ENCODE measurements around the gene DOCK3. TPM values are rescaled to one million over a fixed set of nuclear protein-coding genes. Genes with fewer than 3 reads are reported as not detected.
A peak's percentile ranks its signal among the peaks of the same experiment; 100 is the strongest.

The DOCK3 gene
- total RNA-seq, 1 experiment from 2014 or later: 0.14 TPM

GRCh38 chr3:51099794-51100535 is 425.2 kb downstream of the DOCK3 start:
- Mint-ChIP-seq H3K27ac (ENCODE audit: low read depth, unreplicated experiment) (no peak overlapping the region), H3K4me1 (ENCODE audit: insufficient read depth, unreplicated experiment) (no peaks in the 10 kb centered on the region), H3K9me3 (ENCODE audit: unreplicated experiment) (no peaks in the 10 kb centered on the region), H3K36me3 (ENCODE audit: insufficient read depth, unreplicated experiment) (no peaks in the 10 kb centered on the region), H3K27me3 (ENCODE audit: insufficient read depth, unreplicated experiment) (peaks cover 19% of the 10 kb centered on the region), H3K4me3 (ENCODE audit: unreplicated experiment) (no peak overlapping the region)
- ChIA-PET POLR2A (interaction anchor here (0.9 kb wide), 1 partner anchor 286 kb away, joined by 3 read pairs; the partner anchor contains the start of gene MANF), CTCF (interaction anchor here (0.6 to 7.8 kb wide), 52 partner anchors 9 to 698 kb away, joined by 3 to 170 read pairs (median 4); partner anchors contain the start of gene MAPKAPK3)
- TF ChIP-seq, protein P1, sequence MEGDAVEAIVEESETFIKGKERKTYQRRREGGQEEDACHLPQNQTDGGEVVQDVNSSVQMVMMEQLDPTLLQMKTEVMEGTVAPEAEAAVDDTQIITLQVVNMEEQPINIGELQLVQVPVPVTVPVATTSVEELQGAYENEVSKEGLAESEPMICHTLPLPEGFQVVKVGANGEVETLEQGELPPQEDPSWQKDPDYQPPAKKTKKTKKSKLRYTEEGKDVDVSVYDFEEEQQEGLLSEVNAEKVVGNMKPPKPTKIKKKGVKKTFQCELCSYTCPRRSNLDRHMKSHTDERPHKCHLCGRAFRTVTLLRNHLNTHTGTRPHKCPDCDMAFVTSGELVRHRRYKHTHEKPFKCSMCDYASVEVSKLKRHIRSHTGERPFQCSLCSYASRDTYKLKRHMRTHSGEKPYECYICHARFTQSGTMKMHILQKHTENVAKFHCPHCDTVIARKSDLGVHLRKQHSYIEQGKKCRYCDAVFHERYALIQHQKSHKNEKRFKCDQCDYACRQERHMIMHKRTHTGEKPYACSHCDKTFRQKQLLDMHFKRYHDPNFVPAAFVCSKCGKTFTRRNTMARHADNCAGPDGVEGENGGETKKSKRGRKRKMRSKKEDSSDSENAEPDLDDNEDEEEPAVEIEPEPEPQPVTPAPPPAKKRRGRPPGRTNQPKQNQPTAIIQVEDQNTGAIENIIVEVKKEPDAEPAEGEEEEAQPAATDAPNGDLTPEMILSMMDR (IDR thresholded peaks at IDR 0.05; ENCODE audit: unreplicated experiment): peak; percentile 65
- peak; percentile 73 for DNase-seq (ENCODE audit: unreplicated experiment)
- no TSS peak for BruUV-seq (replicated peaks)
- intact Hi-C loops (cut with micrococcal nuclease): loop anchor here (1.0 to 10.0 kb wide), 4 partner anchors 125 to 484 kb away; no protein-coding TSS in a partner anchor

DNA sequence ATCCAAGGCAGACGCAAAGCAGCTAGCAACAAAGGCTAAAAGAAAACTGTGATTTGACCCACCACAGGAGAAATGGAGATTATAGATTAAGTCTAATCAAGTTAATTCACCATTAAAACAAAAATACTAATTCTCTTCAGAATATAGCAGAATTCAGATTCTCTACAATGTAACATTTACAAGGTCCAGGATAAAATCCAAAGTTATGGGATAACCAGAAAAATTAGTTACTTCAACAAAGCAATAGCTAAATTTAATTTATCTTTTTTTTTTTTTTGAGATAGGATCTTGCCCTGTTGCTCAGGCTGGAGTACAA is 425.8 kb downstream of the DOCK3 start:
- BruUV-seq (replicated peaks): no TSS peak
- TF ChIP-seq, protein P1 (IDR thresholded peaks at IDR 0.05; ENCODE audit: unreplicated experiment): no peak
- DNase-seq (ENCODE audit: unreplicated experiment): no peak
- H3K27ac Mint-ChIP-seq (ENCODE audit: low read depth, unreplicated experiment): no peak overlapping the region
- H3K36me3 Mint-ChIP-seq (ENCODE audit: insufficient read depth, unreplicated experiment): no peaks in the 10 kb centered on the region
- intact Hi-C loops (cut with micrococcal nuclease): loop anchor here (1.0 to 10.0 kb wide), 4 partner anchors 126 to 484 kb away; no protein-coding TSS in a partner anchor
- POLR2A ChIA-PET: interaction anchor here (0.9 kb wide), 1 partner anchor 285 kb away, joined by 3 read pairs; the partner anchor contains the start of gene MANF
- peaks cover 14% of the 10 kb centered on the region for H3K27me3 Mint-ChIP-seq (ENCODE audit: insufficient read depth, unreplicated experiment)
- no peaks in the 10 kb centered on the region for H3K4me1 Mint-ChIP-seq (ENCODE audit: insufficient read depth, unreplicated experiment)
- H3K4me3 Mint-ChIP-seq (ENCODE audit: unreplicated experiment): no peak overlapping the region
- no peaks in the 10 kb centered on the region for H3K9me3 Mint-ChIP-seq (ENCODE audit: unreplicated experiment)
- CTCF ChIA-PET: interaction anchor here (0.7 to 7.8 kb wide), 50 partner anchors 9 to 697 kb away, joined by 3 to 170 read pairs (median 4); partner anchors contain the start of gene MAPKAPK3

- Mint-ChIP-seq H3K4me1 (ENCODE audit: insufficient read depth, unreplicated experiment) (no peaks in the 10 kb centered on the region), H3K27me3 (ENCODE audit: insufficient read depth, unreplicated experiment) (no peaks in the 10 kb centered on the region), H3K36me3 (ENCODE audit: insufficient read depth, unreplicated experiment) (no peaks in the 10 kb centered on the region), H3K4me3 (ENCODE audit: unreplicated experiment) (no peak overlapping the region), H3K27ac (ENCODE audit: low read depth, unreplicated experiment) (no peak overlapping the region), H3K9me3 (ENCODE audit: unreplicated experiment) (peaks cover 4% of the 10 kb centered on the region)
- intact Hi-C loops (cut with micrococcal nuclease): loop anchor here (5.0 to 10.0 kb wide), 2 partner anchors 128 to 155 kb away; no protein-coding TSS in a partner anchor
- TF ChIP-seq, protein P1 (IDR thresholded peaks at IDR 0.05; ENCODE audit: unreplicated experiment): no peak
- DNase-seq (ENCODE audit: unreplicated experiment): no peak
- ChIA-PET POLR2A (no interaction called here), CTCF (interaction anchor here (1.6 to 7.8 kb wide), 2 partner anchors 273 to 487 kb away, joined by 8 to 170 read pairs; no protein-coding TSS in a partner anchor)
- BruUV-seq (replicated peaks): no TSS peak
These were observed 427.7 kb downstream of the DOCK3 start for GRCh38 chr3:51102396-51102795.

- H3K36me3 Mint-ChIP-seq (ENCODE audit: insufficient read depth, unreplicated experiment): no peaks in the 10 kb centered on the region
- no peak overlapping the region for H3K4me3 Mint-ChIP-seq (ENCODE audit: unreplicated experiment)
- ChIA-PET POLR2A (no interaction called here), CTCF (interaction anchor here (0.6 kb wide), 1 partner anchor 10 kb away, joined by 3 read pairs; no protein-coding TSS in a partner anchor)
- no peaks in the 10 kb centered on the region for H3K27me3 Mint-ChIP-seq (ENCODE audit: insufficient read depth, unreplicated experiment)
- TF ChIP-seq, protein P1 (IDR thresholded peaks at IDR 0.05; ENCODE audit: unreplicated experiment): no peak
- no peak overlapping the region for H3K27ac Mint-ChIP-seq (ENCODE audit: low read depth, unreplicated experiment)
- H3K9me3 Mint-ChIP-seq (ENCODE audit: unreplicated experiment): peaks cover 17% of the 10 kb centered on the region
- no peaks in the 10 kb centered on the region for H3K4me1 Mint-ChIP-seq (ENCODE audit: insufficient read depth, unreplicated experiment)
- BruUV-seq (replicated peaks): no TSS peak
- intact Hi-C loops (cut with micrococcal nuclease): loop anchor here (10.0 kb wide), 1 partner anchor 132 kb away; no protein-coding TSS in a partner anchor
- DNase-seq (ENCODE audit: unreplicated experiment): no peak
These were observed 431.6 kb downstream of the DOCK3 start for GRCh38 chr3:51106242-51106876.
